Epidermal melanocyte (primary cell): Measurements from ENCODE around the gene ACAP2.
"Not testable (repeated sequence)": the region's sequence is repeated elsewhere in the genome, so short reads cannot be mapped to it uniquely, and the experiment has no call there.

ENCODE experiments used
- DNase-seq: peaks from one replicate; pipeline ENCODE4 v3.0.0; 2011; ENCODE audit warnings: low spot score; ENCODE audit not compliant: insufficient read length

Gene ACAP2

GRCh38 chr3:195445885-195446284 is 3.1 kb upstream of the ACAP2 start:
- DNase-seq, result no peak

- no peak for DNase-seq
Measured at GRCh38 chr3:195443391-195443989, 670 bp upstream of the ACAP2 start.

DNA sequence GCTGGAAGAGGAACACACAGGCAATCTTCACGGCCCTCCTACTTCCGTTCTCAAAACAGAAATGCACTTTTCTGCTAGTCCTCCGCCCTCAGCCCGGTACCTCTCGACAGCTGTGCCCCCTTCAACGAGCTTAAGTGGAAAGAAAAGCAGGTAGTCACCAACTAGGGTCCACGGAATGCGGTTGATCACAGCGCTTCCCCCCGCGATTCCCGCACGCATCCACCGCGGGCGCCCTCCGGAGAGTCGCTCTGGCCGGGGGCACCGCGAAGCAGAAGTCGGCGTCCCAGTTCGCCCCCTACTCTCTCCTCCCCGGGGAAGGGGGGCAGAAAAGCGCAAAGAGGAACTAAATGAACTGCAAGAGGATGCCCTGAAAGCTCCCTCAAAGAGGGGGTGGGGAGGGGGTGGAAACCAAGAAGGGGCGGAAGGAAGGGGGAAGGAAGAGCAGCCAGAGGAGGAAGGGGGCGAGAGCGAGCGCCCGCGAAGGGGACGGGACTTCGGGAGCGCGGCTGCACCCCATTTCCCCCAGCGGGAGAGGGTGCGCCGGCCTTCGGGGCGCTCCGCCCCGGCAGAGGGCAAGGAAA is 738 bp downstream of the ACAP2 start:
- DNase-seq, result no peak

DNA sequence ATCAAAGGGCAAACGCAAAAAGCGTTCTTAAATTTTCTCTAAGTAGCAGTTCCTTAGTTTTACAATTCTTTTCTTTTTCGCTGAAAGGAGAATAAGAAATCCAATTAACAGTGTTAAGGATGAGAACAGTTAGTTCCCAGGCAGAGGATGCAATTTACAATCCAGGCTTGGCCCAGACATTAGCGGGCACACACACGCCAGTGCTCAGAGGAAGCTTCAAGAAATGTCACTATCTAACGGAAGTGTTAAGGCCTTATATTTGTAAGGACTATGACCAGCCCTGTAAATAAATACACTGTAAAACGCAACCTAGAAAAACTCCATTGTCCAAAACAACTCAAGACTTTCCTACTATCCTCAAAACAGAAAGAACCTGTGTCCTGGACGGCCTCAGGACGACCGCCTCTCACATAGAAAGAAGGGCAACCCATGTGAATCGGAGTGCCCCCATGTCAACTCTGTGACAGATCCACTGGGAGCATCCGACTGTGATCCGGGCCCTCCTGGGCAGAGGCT is 1.3 kb downstream of the ACAP2 start:
- no peak for DNase-seq

DNA sequence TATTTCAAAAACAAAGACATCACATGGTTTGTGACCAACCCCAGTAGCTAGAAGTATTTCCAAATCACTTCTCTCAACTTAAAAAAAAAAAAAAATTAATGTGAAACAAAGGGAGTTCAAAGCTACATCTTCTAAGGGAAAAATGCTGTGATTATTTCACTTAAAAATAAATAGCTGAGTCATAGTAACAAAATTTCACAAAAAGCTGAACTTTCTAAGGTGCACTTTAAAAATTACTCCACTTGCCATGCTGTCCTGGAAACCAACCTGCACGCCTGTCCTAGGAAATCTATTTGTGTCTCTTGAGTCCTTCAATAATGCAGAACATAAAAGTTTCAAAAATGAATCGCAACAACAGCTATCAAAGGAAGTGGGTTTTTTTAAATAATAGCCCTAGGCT is 1.8 kb downstream of the ACAP2 start:
- no peak for DNase-seq

DNA sequence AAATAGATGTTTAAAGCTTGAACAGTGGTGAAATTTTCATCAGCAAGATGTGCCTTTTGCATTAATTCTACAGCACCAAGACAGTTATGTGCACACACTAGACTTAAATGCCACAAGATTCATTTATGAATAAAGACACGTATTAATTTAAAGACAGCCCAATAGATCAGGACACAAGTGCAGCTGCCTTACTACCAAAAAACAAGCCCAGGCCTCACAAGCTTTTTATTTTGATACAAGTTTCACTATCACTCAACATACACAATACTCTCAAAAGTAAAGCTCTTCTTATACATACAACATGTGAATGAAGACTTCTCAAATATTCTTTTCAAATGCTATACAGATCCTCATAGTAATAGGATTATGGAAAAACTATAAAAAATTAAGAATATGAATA is 2.4 kb downstream of the ACAP2 start:
- no peak for DNase-seq

- DNase-seq, result no peak
Measured at GRCh38 chr3:195438371-195438770, 4.4 kb downstream of the ACAP2 start.

DNA sequence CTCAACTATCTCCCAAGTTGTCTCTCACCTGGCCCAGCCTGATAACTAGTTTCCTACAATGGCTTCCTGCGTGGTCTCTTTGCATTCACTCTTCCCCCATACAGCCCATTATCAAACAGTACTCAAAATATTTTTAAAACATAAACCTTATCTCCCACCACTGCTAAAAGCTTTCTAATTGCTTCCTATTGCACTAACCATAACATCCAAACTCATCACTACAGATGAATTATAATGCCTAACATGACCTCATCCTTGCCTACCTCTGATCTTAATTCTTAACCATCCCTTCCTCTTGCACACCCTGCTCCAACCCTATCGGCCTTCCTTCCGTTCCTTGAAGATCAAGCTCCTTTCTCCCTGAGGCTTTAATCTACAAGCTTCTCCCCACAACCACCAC is 17.0 kb downstream of the ACAP2 start:
- DNase-seq, result no peak

DNA sequence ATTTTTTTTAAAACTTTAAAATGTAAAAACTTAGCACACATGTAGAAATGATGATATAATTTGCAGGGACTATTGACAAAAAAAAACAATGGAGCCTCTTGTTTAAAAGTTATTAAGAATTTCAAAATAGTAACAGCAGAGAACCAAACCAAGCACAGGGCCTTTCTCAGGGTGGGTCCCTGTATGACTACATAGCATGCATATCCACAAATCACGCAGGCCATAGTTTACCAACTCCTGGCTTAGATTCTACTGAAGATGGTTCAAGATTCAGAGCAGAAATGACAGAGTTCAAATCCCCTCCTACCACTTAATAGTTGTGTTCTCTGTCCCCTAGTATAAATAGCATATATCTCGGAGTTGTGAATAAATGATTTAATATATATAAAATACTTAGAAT is 19.0 kb downstream of the ACAP2 start:
- DNase-seq, result no peak

GRCh38 chr3:195421400-195421799 is 21.4 kb downstream of the ACAP2 start:
- DNase-seq, result no peak

GRCh38 chr3:195416795-195417194 is 26.0 kb downstream of the ACAP2 start:
- DNase-seq, result no peak

GRCh38 chr3:195411836-195412235 is 31.0 kb downstream of the ACAP2 start:
- no peak for DNase-seq

GRCh38 chr3:195410546-195410945 is 32.3 kb downstream of the ACAP2 start:
- DNase-seq, result no peak

DNA sequence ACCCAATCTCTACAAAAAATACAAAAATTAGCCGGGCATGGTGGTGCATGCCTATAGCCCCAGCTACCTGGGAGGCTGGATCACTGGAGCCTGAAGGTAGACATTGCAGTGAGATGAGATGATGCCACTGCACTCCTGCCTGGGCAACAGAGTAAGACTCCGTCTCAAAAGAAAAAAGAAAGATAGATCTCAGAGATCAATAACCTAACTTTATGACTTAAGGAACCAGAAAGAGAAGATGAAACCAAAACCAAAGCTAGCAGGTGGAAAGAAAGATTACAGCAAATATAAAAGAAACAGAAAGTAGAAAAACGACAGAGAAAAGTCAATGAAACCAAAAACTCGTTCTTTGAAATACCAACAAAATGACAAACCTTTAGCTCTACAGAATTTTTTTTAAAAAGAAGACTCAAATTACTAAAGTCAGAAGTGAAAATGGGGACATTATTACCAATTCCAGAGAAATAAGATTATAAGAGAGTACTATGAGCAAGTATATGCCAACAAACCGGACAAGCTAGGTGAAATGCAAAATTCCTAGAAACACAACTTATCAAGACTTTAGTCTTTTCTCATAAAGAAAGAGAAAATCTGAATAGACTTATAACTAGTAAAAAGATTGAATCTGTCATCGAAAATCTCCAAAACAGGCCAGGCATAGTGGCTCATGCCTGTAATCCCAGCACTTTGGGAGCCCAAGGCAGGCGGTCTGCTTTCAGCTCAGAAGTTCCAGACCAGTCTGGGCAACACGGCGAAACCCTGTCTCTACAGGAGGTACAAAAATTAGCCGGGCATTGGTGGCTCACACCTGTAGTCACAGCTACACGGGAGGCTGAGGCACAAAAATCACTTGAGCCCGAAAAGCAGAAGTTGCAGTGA is 35.0 kb downstream of the ACAP2 start:
- no peak for DNase-seq

DNA sequence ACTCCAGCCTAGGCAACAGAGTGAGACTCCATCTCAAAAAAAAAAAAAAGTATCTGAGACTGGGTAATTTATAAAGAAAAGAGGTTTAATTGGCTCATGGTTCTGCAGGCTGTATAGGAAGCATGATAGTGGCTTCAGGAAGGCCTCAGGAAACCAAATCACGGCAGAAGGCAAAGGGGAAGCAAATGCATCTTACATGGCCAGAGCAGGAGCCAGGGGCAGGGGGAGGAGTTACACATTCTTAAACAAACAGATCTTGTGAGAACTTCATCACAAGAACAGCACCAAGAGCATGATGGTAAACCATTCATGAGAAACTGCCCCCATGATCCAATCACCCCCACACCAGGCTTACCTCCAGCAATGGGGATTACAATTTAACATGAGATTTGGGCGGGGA is 37.2 kb downstream of the ACAP2 start:
- DNase-seq, result no peak

- DNase-seq, result no peak
Measured at GRCh38 chr3:195403841-195404408, 38.9 kb downstream of the ACAP2 start.

DNA sequence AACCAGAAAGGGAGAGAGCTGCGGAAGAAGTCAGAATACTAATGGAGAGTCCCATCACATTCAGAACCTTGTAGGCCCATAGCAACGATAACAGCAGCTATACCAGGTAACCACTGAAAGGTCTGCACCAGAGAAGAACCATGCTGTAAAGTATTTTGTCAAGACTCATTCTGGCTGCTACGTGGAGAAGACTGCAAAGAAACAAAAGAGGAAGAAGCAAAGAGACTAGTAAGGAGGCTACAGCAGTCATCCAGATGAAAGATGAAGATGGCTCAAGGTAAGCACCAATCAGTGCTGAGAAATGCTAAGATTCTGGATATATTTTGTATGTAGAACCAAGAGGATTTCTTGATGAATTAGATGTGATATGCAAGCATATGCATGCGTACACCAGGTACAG is 39.6 kb downstream of the ACAP2 start:
- no peak for DNase-seq

- DNase-seq, result no peak
Measured at GRCh38 chr3:195401943-195402342, 40.9 kb downstream of the ACAP2 start.

GRCh38 chr3:195398460-195398859 is 44.4 kb downstream of the ACAP2 start:
- DNase-seq, result not testable (repeated sequence)

DNA sequence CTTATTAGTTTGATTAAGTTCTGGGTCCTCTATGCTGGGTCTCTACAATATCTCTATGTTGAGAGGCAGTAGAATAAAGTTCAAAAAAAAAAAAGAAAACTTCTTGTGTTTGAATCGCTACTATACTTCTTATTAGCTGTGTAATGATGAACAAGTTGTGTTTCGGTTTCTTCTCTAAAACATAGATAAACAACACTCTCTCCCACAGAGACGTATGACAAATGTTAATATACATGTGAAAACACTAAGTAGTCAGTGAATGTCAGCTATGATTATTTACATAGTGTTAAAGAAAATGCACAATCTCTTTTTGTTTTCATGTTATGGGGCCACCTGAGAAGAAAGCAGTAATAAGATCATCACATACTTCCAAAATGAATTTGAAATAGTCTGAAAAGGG is 45.3 kb downstream of the ACAP2 start:
- no peak for DNase-seq

GRCh38 chr3:195395208-195395816 is 47.5 kb downstream of the ACAP2 start:
- no peak for DNase-seq

- no peak for DNase-seq
Measured at GRCh38 chr3:195394700-195395099, 48.1 kb downstream of the ACAP2 start.
